Calu3 (cell line): ENCODE measurements around the gene CD93. TPM values are rescaled to one million over a fixed set of nuclear protein-coding genes. Genes with fewer than 3 reads are reported as not detected.

Experiments
- BruUV-seq: library from RNA; stranded (reverse); fragments of 400-500 nt; replicated peaks from 2 replicates; lab custom pipeline; 2021; lab: Mats Ljungman, UMichigan
- CTCF ChIA-PET: fragments of 300-600 bp; sonication (Branson Sonifier 250); formaldehyde crosslinking; loops from one replicate; lab custom pipeline; 2022; ENCODE audit warnings: antibody characterized with exemption; lab: Charles Lee
- DNase-seq: peaks from one replicate; pipeline ENCODE4 v3.0.0; 2022
- H3K27ac Mint-ChIP-seq: one replicate; pipeline ENCODE4 v1.8.0; 2022; ENCODE audit warnings: mixed read lengths; ENCODE audit not compliant: unreplicated experiment
- H3K27me3 Mint-ChIP-seq: one replicate; pipeline ENCODE4 v1.8.0; 2022; ENCODE audit warnings: mixed read lengths; ENCODE audit not compliant: unreplicated experiment
- H3K36me3 Mint-ChIP-seq: one replicate; pipeline ENCODE4 v1.8.0; 2022; ENCODE audit warnings: mild to moderate bottlenecking, moderate library complexity, mixed read lengths; ENCODE audit not compliant: insufficient read depth, unreplicated experiment
- H3K4me1 Mint-ChIP-seq: one replicate; pipeline ENCODE4 v1.8.0; 2022; ENCODE audit warnings: mild to moderate bottlenecking, low read depth, mixed read lengths; ENCODE audit not compliant: unreplicated experiment
- H3K4me3 Mint-ChIP-seq: one replicate; pipeline ENCODE4 v1.8.0; 2022; ENCODE audit warnings: mild to moderate bottlenecking, low read depth, moderate library complexity, mixed read lengths; ENCODE audit not compliant: unreplicated experiment
- H3K9me3 Mint-ChIP-seq: one replicate; pipeline ENCODE4 v1.8.0; 2022; ENCODE audit warnings: low read depth, mixed read lengths; ENCODE audit not compliant: unreplicated experiment
- intact Hi-C: fragments of 100-400 bp; cut with micrococcal nuclease; formaldehyde crosslinking; loops from one replicate; pipeline ENCODE4 v1.10.0; 2022; ENCODE audit not compliant: unreplicated experiment
- total RNA-seq: library from RNA; stranded (reverse); gene quantifications from 2 replicates; pipeline ENCODE4 v1.2.3, GENCODE V29; 2022
- TF ChIP-seq, protein P1 (sequence below): fragments of 200-600 bp; IDR thresholded peaks from one replicate; pipeline ENCODE4 v1.8.0; 2022; ENCODE audit warnings: antibody characterized with exemption; ENCODE audit not compliant: unreplicated experiment

Gene CD93
- total RNA-seq, 1 experiment from 2014 or later, result not detected

DNA sequence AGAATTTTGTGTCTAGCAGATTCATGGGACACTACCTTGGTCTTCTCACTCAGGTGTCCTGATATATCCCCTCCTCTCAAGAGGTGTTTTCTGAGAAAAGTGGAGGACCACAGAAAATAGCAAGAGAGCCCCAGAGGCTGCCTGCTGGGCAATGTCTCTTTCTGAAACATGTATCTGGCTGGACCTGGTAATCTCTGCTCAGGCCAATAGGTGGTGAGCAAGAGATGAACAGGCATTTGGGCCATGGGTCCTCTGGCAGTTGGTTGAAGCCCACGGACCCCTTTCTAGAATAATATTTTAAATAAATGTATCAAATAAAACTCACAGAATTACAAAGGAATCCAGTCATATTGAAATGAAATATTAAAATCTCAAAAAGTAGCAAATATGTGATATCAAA lies 27.9 kb downstream of the CD93 start:
- intact Hi-C loops, result no loop called here
- Mint-ChIP-seq H3K9me3 (no peaks in the 10 kb centered on the region), H3K27me3 (peaks cover 6% of the 10 kb centered on the region), H3K27ac (no peak overlapping the region), H3K4me3 (no peak overlapping the region), H3K36me3 (no peaks in the 10 kb centered on the region), H3K4me1 (no peaks in the 10 kb centered on the region)
- no peak for DNase-seq
- TF ChIP-seq, protein P1, sequence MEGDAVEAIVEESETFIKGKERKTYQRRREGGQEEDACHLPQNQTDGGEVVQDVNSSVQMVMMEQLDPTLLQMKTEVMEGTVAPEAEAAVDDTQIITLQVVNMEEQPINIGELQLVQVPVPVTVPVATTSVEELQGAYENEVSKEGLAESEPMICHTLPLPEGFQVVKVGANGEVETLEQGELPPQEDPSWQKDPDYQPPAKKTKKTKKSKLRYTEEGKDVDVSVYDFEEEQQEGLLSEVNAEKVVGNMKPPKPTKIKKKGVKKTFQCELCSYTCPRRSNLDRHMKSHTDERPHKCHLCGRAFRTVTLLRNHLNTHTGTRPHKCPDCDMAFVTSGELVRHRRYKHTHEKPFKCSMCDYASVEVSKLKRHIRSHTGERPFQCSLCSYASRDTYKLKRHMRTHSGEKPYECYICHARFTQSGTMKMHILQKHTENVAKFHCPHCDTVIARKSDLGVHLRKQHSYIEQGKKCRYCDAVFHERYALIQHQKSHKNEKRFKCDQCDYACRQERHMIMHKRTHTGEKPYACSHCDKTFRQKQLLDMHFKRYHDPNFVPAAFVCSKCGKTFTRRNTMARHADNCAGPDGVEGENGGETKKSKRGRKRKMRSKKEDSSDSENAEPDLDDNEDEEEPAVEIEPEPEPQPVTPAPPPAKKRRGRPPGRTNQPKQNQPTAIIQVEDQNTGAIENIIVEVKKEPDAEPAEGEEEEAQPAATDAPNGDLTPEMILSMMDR, result no peak
- no TSS peak for BruUV-seq
- CTCF ChIA-PET, result no interaction called here

DNA sequence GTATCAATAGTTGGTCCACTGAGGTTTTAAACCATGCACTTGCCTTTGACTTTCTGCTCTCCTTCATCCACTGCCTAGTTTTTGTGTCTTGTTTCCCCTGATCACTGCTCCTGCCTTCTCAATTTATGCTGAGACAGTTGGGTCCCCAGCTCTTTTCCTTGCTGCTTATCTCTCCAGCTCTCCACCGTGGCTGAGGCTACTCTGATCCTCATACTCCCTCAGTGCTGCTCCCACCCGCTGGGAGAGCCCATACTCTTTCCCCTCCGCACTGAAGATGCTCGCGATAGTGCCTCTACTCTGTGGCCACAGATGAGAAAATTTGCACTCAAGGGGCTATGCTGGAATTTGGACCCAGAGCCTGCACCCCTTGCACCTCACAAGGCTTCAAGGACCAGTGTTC lies 33.2 kb downstream of the CD93 start:
- CTCF ChIA-PET, result no interaction called here
- no peaks in the 10 kb centered on the region for H3K9me3 Mint-ChIP-seq
- DNase-seq, result no peak
- intact Hi-C loops, result no loop called here
- H3K4me3 Mint-ChIP-seq, result no peak overlapping the region
- no peaks in the 10 kb centered on the region for H3K4me1 Mint-ChIP-seq
- no TSS peak for BruUV-seq
- no peaks in the 10 kb centered on the region for H3K36me3 Mint-ChIP-seq
- H3K27ac Mint-ChIP-seq, result no peak overlapping the region
- peaks cover 38% of the 10 kb centered on the region for H3K27me3 Mint-ChIP-seq
- TF ChIP-seq, protein P1, result no peak

GRCh38 chr20:23050847-23051627 lies 35.1 kb downstream of the CD93 start:
- TF ChIP-seq, protein P1, result no peak
- Mint-ChIP-seq H3K27me3 (peaks cover 50% of the 10 kb centered on the region), H3K4me3 (no peak overlapping the region), H3K4me1 (no peaks in the 10 kb centered on the region), H3K9me3 (no peaks in the 10 kb centered on the region), H3K36me3 (no peaks in the 10 kb centered on the region), H3K27ac (no peak overlapping the region)
- BruUV-seq, result no TSS peak
- CTCF ChIA-PET, result interaction anchor here (1.1 kb wide), 1 partner anchor 150 kb away, joined by 4 read pairs; no protein-coding TSS in a partner anchor
- intact Hi-C loops, result no loop called here
- DNase-seq, result no peak

GRCh38 chr20:23050076-23050838 lies 35.9 kb downstream of the CD93 start:
- peak; percentile 1 for DNase-seq
- intact Hi-C loops, result no loop called here
- Mint-ChIP-seq H3K9me3 (no peaks in the 10 kb centered on the region), H3K4me3 (peak overlapping the region; percentile 38), H3K27me3 (peaks cover 50% of the 10 kb centered on the region), H3K27ac (no peak overlapping the region), H3K4me1 (no peaks in the 10 kb centered on the region), H3K36me3 (no peaks in the 10 kb centered on the region)
- BruUV-seq, result no TSS peak
- TF ChIP-seq, protein P1, result no peak
- CTCF ChIA-PET, result interaction anchor here (0.8 to 1.1 kb wide), 3 partner anchors 39 to 322 kb away, joined by 3 to 4 read pairs (median 3); no protein-coding TSS in a partner anchor
